Islet of Langerhans (tissue), 1 donor: ENCODE results near the gene RNF11.

ENCODE experiments used
- FAIRE-seq: peaks from one replicate; lab custom pipeline; 2011; peaks lifted over from hg19 to GRCh38; lab: Jason Lieb, UNC

The RNF11 gene

GRCh38 chr1:51265618-51266017, 29.5 kb downstream of the RNF11 start:
- no peak for FAIRE-seq

GRCh38 chr1:51266181-51266580, 30.1 kb downstream of the RNF11 start:
- FAIRE-seq = no peak

GRCh38 chr1:51266791-51267190, 30.7 kb downstream of the RNF11 start:
- FAIRE-seq = no peak

- no peak for FAIRE-seq
These were observed 32.6 kb downstream of the RNF11 start for GRCh38 chr1:51268634-51269033.

GRCh38 chr1:51270751-51271150, 34.7 kb downstream of the RNF11 start:
- no peak for FAIRE-seq

GRCh38 chr1:51272916-51273315, 36.8 kb downstream of the RNF11 start:
- no peak for FAIRE-seq

GRCh38 chr1:51274676-51275075, 38.6 kb downstream of the RNF11 start:
- FAIRE-seq = no peak

- FAIRE-seq = no peak
These were observed 40.2 kb downstream of the RNF11 start for GRCh38 chr1:51276286-51276685.

- FAIRE-seq = no peak
These were observed 44.4 kb downstream of the RNF11 start for GRCh38 chr1:51280321-51280978.

- FAIRE-seq = no peak
These were observed 45.7 kb downstream of the RNF11 start for GRCh38 chr1:51281807-51282206.

- FAIRE-seq = no peak
These were observed 46.5 kb downstream of the RNF11 start for GRCh38 chr1:51282605-51283004.

GRCh38 chr1:51283979-51284378, 47.9 kb downstream of the RNF11 start:
- FAIRE-seq = no peak

GRCh38 chr1:51284487-51284954, 48.4 kb downstream of the RNF11 start:
- no peak for FAIRE-seq

- FAIRE-seq = no peak
These were observed 49.0 kb downstream of the RNF11 start for GRCh38 chr1:51285055-51285454.

- no peak for FAIRE-seq
These were observed 51.9 kb downstream of the RNF11 start for GRCh38 chr1:51287966-51288365.

- no peak for FAIRE-seq
These were observed 52.5 kb downstream of the RNF11 start for GRCh38 chr1:51288578-51288977.

GRCh38 chr1:51289676-51290488, 53.8 kb downstream of the RNF11 start:
- no peak for FAIRE-seq

GRCh38 chr1:51290489-51290847, 54.4 kb downstream of the RNF11 start:
- FAIRE-seq = no peak

- no peak for FAIRE-seq
These were observed 57.9 kb downstream of the RNF11 start for GRCh38 chr1:51293898-51294515.

GRCh38 chr1:51294566-51295184, 58.6 kb downstream of the RNF11 start:
- FAIRE-seq = no peak

- no peak for FAIRE-seq
These were observed 59.9 kb downstream of the RNF11 start for GRCh38 chr1:51295926-51296325.

GRCh38 chr1:51296383-51297357, 60.6 kb downstream of the RNF11 start:
- no peak for FAIRE-seq
